Loucy (cell line): Measurements from ENCODE around the gene ARID3B.
"Not testable (repeated sequence)": the region's sequence is repeated elsewhere in the genome, so short reads cannot be mapped to it uniquely, and the experiment has no call there.

Experiments used
- H2AFZ ChIP-seq: fragments of 200-600 bp; sonication (generic); 2 replicates; pipeline ENCODE4 v1.6.0; 2016; ENCODE audit warnings: antibody characterized with exemption, mild to moderate bottlenecking, low read length, moderate library complexity
- H3F3A ChIP-seq: fragments of 200-600 bp; 2 replicates; pipeline ENCODE4 v1.6.0; 2016; ENCODE audit warnings: antibody characterized with exemption, low read depth, mild to moderate bottlenecking
- H3K27me3 ChIP-seq: fragments of 200-600 bp; sonication (generic); 2 replicates; pipeline ENCODE4 v1.6.1; 2014; ENCODE audit warnings: low read length, mild to moderate bottlenecking; ENCODE audit not compliant: insufficient read depth, poor library complexity, severe bottlenecking
- H3K36me3 ChIP-seq: fragments of 200-600 bp; sonication (generic); 2 replicates; pipeline ENCODE4 v1.6.1; 2016; ENCODE audit warnings: low read length; ENCODE audit not compliant: insufficient read depth
- H3K4me1 ChIP-seq: fragments of 200-600 bp; sonication (generic); 2 replicates; pipeline ENCODE4 v1.5.1; 2014; ENCODE audit warnings: low read length, mild to moderate bottlenecking; ENCODE audit not compliant: insufficient read depth, poor library complexity, severe bottlenecking
- H3K4me2 ChIP-seq: fragments of 200-600 bp; sonication (generic); 2 replicates; pipeline ENCODE4 v1.6.0; 2014; ENCODE audit warnings: antibody characterized with exemption, low read length, low read depth, mild to moderate bottlenecking; ENCODE audit not compliant: poor library complexity, severe bottlenecking
- H3K4me3 ChIP-seq: fragments of 200-600 bp; sonication (generic); 2 replicates; pipeline ENCODE4 v1.5.1; 2014; ENCODE audit warnings: low read length, mild to moderate bottlenecking, mixed read lengths; ENCODE audit not compliant: poor library complexity, severe bottlenecking
- H3K79me2 ChIP-seq: fragments of 200-600 bp; sonication (generic); 2 replicates; pipeline ENCODE4 v1.6.1; 2014; ENCODE audit warnings: low read length; ENCODE audit not compliant: insufficient read depth
- H3K9ac ChIP-seq: fragments of 200-600 bp; sonication (generic); 2 replicates; pipeline ENCODE4 v1.6.0; 2014; ENCODE audit warnings: mild to moderate bottlenecking, low read depth, low read length, moderate library complexity; ENCODE audit not compliant: poor library complexity, severe bottlenecking
- H3K9me2 ChIP-seq: fragments of 200-600 bp; sonication (generic); replicated peaks from 2 replicates; pipeline ENCODE4 v1.6.1; 2016; ENCODE audit warnings: low read depth, low read length, mixed read lengths
- H3K9me3 ChIP-seq: fragments of 200-600 bp; sonication (generic); 2 replicates; pipeline ENCODE4 v1.6.1; 2014; ENCODE audit warnings: mild to moderate bottlenecking, antibody characterized with exemption, low read length, low read depth; ENCODE audit not compliant: insufficient read depth
- H4K20me1 ChIP-seq: fragments of 200-600 bp; sonication (generic); 2 replicates; pipeline ENCODE4 v1.6.0; 2014; ENCODE audit warnings: antibody characterized with exemption, low read length, mild to moderate bottlenecking; ENCODE audit not compliant: insufficient read depth, poor library complexity, severe bottlenecking
- EZH2phosphoT487 ChIP-seq: fragments of 200-600 bp; IDR thresholded peaks from 2 replicates; pipeline ENCODE4 v1.6.1; 2018; ENCODE audit warnings: antibody characterized with exemption, mild to moderate bottlenecking, moderate library complexity, borderline replicate concordance
- TF ChIP-seq, protein P1 (sequence below): fragments of 200-600 bp; sonication (generic); conservative IDR thresholded peaks from 2 replicates; pipeline ENCODE4 v1.5.1; 2014; ENCODE audit warnings: mild to moderate bottlenecking, antibody characterized with exemption, low read length

The ARID3B gene

DNA sequence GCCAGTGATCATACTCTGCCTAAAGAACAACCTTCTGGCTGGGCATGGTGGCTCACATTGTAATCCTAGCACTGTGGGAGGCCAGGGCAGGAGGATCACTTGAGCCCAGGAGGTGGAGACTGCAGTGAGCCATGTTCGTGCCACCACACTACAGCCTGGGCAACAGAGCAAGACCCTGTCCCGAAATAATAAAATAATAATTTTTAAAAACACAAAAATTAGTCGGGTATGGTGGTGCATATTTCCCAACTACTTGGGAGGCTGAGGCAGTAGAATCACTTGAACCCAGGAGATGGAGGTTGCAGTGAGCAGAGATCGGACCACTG lies 34.5 kb upstream of the ARID3B start:
- Histone ChIP-seq H3K9ac (no peak overlapping the region), H3K4me2 (no peak overlapping the region), H3K36me3 (no peaks in the 10 kb centered on the region), H3K4me3 (no peak overlapping the region), H3K27me3 (no peaks in the 10 kb centered on the region), H3F3A (no peaks in the 10 kb centered on the region), H3K9me2 (no peaks in the 10 kb centered on the region), H2AFZ (no peak overlapping the region), H3K9me3 (no peaks in the 10 kb centered on the region), H3K4me1 (peaks cover 6% of the 10 kb centered on the region), H4K20me1 (no peaks in the 10 kb centered on the region), H3K79me2 (no peaks in the 10 kb centered on the region)
- TF ChIP-seq, protein P1, sequence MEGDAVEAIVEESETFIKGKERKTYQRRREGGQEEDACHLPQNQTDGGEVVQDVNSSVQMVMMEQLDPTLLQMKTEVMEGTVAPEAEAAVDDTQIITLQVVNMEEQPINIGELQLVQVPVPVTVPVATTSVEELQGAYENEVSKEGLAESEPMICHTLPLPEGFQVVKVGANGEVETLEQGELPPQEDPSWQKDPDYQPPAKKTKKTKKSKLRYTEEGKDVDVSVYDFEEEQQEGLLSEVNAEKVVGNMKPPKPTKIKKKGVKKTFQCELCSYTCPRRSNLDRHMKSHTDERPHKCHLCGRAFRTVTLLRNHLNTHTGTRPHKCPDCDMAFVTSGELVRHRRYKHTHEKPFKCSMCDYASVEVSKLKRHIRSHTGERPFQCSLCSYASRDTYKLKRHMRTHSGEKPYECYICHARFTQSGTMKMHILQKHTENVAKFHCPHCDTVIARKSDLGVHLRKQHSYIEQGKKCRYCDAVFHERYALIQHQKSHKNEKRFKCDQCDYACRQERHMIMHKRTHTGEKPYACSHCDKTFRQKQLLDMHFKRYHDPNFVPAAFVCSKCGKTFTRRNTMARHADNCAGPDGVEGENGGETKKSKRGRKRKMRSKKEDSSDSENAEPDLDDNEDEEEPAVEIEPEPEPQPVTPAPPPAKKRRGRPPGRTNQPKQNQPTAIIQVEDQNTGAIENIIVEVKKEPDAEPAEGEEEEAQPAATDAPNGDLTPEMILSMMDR = no peak
- no peak for TF ChIP-seq EZH2phosphoT487

DNA sequence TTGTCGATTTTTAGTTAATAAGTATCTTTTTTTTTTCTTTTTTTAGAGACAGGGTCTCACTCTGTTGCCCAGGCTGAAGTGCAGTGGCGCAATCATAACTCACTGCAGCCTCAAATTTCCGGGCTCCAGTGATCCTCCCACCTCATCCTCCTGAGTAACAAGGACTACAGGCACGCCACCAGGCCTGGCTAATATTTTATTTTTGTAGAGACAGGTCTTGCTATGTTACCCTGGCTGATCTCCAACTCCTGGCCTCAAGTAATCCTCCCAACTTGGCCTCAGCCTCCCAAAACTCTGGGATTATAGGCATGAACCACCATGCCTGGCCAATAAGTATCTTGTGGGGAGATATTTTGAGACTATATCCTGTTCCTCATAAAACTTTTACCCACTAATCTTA lies 29.4 kb upstream of the ARID3B start:
- peaks cover 16% of the 10 kb centered on the region for H3K4me1 ChIP-seq
- H3K9me2 ChIP-seq = no peaks in the 10 kb centered on the region
- TF ChIP-seq EZH2phosphoT487 = no peak
- TF ChIP-seq, protein P1 = no peak
- H2AFZ ChIP-seq = peak overlapping the region; percentile 52
- H3K4me2 ChIP-seq = peak overlapping the region; percentile 65
- H3K79me2 ChIP-seq = no peaks in the 10 kb centered on the region
- no peaks in the 10 kb centered on the region for H3F3A ChIP-seq
- peak overlapping the region; percentile 42 for H3K9ac ChIP-seq
- H3K36me3 ChIP-seq = no peaks in the 10 kb centered on the region
- H4K20me1 ChIP-seq = no peaks in the 10 kb centered on the region
- peak overlapping the region; percentile 49 for H3K4me3 ChIP-seq
- H3K27me3 ChIP-seq = no peaks in the 10 kb centered on the region
- H3K9me3 ChIP-seq = no peaks in the 10 kb centered on the region

DNA sequence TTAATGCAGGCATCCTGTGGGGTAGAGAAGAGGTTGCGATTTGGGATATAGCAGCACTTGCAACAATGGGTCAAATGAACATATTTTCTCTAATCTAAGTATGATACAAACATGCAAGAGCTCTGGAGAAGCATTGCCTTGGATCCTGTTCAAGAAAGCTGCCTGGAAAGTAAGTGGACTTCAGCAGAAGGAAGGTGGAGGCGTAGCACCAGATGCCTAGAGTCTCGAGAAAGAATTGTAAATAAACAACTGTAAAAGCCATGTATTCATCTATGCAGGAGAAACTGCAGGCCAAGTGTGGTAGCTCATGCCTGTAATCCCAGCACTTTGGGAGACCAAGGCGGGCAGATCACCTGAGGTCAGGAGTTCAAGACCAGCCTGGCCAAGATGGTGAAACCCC lies 27.0 kb upstream of the ARID3B start:
- H3K27me3 ChIP-seq, H4K20me1 ChIP-seq: not testable (repeated sequence)
- H3K4me1 ChIP-seq = peaks cover 16% of the 10 kb centered on the region

DNA sequence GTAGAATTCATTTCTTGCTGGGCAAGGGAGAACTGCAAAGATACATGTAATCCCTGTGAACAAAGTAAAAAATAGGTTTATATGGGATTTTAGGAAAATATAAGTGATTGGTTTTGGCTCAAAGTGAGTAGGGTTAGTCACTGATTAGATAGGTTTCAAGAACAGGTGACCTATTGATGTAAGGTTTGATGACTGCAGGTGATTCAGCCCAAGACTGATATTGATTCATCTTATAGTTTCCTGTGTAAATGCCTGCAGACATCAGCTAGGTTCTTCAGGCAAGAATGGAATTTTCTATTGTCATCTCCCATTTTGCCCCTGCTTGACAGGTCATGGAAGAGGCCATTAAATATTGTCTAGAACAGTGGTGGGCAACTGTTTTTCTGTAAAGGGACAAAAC lies 23.9 kb upstream of the ARID3B start:
- Histone ChIP-seq H3K27me3 (no peaks in the 10 kb centered on the region), H3F3A (no peaks in the 10 kb centered on the region), H3K79me2 (no peaks in the 10 kb centered on the region), H3K4me2 (no peak overlapping the region), H2AFZ (no peak overlapping the region), H3K36me3 (no peaks in the 10 kb centered on the region), H3K9me2 (no peaks in the 10 kb centered on the region), H3K9me3 (no peaks in the 10 kb centered on the region), H3K9ac (no peak overlapping the region), H3K4me1 (peaks cover 4% of the 10 kb centered on the region), H3K4me3 (no peak overlapping the region), H4K20me1 (no peaks in the 10 kb centered on the region)
- TF ChIP-seq EZH2phosphoT487 = no peak
- TF ChIP-seq, protein P1 = no peak

More for the DNA sequence above, 27.0 kb upstream of the ARID3B start:
- not testable (repeated sequence) for H3K4me2 ChIP-seq, H3K36me3 ChIP-seq, H3K79me2 ChIP-seq, H3F3A ChIP-seq, H2AFZ ChIP-seq, H3K4me3 ChIP-seq, H3K9me2 ChIP-seq, H3K9me3 ChIP-seq, H3K9ac ChIP-seq
